ENCODE results near the gene ZNF664.
"Not testable (repeated sequence)": the region's sequence is repeated elsewhere in the genome, so short reads cannot be mapped to it uniquely, and the experiment has no call there.

Gene ZNF664

DNA sequence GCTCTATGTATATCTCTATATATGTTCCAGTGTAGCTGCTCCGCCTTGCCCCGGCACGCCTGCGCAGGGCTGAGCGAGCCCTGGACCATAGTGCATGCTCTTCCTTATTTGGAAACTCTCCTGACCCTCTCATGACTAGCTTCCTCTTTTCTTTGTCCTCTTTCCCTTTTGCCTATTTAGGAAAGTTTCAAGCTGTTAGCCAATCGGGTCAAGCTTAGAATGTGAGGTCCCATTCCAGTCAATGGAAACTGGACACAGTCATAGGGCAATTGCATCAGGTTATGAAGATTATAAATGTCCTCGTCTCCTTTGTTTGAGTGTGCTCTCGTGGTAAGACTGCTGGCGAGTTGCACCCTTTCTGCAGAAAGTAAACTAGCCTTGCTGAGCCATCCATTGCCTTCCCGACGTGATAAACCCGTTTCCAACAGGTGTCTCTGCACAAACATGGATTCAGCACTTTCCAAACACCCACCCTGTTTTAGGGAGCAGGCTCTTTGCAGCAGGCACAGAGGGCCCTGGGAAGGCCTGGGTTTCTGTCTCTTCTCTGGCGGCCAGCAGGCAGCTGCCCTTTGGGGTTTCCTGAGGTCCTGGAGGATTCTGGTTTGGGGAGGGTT lies 31.3 kb upstream of the ZNF664 start:
- DNase-seq, result no peak

DNA sequence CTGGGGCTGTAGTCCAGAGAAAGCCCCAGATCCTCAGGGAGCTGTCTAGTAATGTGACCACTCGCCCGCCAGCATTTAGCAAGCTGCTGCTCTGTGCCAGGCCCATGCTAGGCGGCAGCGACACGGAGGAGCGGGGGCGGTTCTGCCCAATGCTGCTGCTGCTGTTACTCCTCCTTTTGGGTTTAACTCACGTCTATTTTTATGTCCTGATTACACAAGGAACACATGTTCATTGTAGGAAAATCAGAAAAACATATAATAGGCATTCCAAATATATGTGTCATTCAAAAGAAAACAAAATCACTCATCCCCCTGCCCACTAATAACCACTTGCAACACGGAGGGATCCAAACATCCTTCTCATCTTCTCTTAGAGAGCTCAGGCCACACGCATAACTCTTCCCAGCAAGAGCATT lies 30.8 kb upstream of the ZNF664 start:
- no peak for DNase-seq

GRCh38 chr12:123942911-123943648 lies 29.9 kb upstream of the ZNF664 start:
- DNase-seq, result no peak

DNA sequence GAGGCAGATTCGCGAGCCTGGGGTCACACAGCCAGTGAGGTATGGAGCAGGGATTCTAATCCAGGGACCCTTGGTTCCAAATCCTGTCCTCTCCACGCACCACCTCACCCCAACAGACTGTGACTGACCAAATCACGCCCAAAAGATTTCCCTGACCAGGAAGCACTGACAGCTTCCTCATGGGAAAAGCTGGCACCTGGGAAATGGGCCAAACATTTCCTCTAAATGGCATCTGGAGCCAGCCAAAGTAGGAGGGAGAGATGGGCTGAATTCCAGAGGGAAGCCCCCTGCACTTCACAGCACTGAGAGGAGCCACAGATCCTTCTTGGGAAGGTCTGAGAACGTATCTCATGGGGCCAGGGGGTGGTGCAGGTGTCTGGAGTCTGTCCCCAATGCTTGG lies 29.2 kb upstream of the ZNF664 start:
- DNase-seq, result no peak

GRCh38 chr12:123944696-123945095 lies 28.3 kb upstream of the ZNF664 start:
- no peak for DNase-seq

- no peak for DNase-seq
These were observed 27.5 kb upstream of the ZNF664 start for GRCh38 chr12:123945287-123946151.

DNA sequence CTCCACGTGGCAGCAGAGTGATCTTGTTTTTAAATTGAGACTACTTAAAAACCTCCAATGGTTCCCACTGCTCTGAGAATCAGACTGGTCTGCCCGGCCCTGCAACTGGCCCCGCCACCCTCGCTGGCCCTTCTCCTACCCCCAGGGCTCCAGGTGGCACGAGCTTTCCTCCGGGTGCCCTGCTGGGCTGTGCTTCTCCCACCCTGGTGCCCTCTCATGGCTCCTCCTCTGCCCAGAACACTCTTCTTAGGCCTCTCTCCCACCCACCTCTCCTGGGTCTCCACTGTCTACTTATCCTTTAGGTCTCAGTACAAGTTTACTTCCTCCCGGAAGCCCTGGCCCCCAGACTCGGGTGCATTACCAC lies 26.9 kb upstream of the ZNF664 start:
- DNase-seq, result no peak

GRCh38 chr12:123946516-123947505 lies 26.2 kb upstream of the ZNF664 start:
- not testable (repeated sequence) for DNase-seq

- not testable (repeated sequence) for DNase-seq
These were observed 25.5 kb upstream of the ZNF664 start for GRCh38 chr12:123947531-123947930.

DNA sequence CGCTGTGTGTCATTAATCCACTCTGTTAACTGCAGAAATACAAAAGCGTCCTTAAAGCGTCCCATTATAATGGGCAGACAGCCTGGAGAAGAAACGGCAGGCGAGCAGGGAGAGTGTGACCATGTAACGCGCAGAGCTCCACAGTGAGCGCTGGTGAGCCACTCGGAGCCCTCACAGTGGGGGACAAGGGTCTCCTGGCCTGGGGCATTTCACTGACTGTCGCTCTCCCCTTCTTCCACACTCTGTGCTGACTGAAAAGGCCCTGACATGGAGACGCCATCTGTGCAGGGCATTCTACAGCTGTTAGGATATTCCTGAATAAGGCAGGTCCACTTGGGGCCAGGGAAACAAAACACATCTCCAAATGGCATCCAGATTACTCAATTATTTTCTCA lies 24.6 kb upstream of the ZNF664 start:
- no peak for DNase-seq

GRCh38 chr12:123948796-123949769 lies 23.9 kb upstream of the ZNF664 start:
- no peak for DNase-seq

DNA sequence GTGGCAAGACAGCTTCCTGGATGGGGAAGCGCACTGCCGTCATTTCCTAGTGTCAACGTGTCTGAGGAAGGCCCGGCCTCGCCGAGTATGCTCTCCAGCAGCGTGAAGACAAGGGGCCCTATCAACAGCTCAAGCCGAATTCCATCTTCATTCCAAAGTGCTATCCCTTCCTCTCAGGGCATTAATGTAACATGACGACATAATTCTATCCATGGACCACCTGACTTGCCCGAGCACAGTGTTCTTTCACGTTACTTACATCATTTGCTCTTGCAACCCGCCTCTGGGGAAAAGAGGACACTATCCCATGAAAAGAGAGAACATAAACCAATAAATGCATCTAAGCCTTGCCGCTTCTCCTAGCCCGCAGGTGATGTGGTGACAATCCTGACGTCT lies 23.2 kb upstream of the ZNF664 start:
- DNase-seq, result no peak

- DNase-seq, result no peak
These were observed 22.3 kb upstream of the ZNF664 start for GRCh38 chr12:123950476-123951349.

DNA sequence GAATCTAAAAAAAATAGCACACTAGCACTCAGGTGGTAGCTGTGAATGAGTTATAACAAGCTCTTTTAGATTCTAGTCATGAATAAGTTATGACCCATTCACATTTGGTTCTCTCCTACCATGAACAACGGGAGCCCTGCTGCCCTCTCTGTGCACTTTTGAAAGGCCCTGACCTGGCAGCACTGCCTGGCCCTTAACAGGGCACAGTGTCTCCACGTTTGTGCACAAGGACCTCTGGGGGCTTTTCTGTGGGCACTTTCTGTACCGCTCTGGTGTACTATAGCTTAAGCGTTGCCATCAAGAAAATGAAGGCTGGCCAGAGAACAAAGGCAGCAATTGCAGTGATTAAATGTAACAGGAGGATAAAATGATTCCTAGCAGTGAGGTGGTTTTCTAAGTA lies 21.5 kb upstream of the ZNF664 start:
- no peak for DNase-seq

DNA sequence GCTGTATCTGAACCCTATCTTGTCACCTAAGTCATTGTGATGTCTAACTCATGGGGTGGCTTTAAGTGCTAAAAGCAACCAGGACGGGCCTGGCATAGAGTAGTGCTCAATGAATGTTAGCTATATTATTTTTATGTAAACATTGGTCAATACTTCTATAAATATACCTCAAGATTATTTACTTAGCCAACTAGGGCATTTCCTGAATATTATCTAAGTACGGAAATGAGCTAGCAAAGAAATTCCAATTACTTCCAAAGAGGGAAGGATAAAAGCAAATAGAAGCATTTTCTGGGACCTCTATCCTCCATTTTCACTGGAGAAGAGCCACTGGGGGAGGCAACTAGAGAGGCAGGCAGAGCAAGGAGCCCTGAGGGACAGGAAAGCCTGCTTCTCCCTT lies 21.0 kb upstream of the ZNF664 start:
- DNase-seq, result no peak

- DNase-seq, result no peak
These were observed 18.2 kb upstream of the ZNF664 start for GRCh38 chr12:123954647-123955350.

DNA sequence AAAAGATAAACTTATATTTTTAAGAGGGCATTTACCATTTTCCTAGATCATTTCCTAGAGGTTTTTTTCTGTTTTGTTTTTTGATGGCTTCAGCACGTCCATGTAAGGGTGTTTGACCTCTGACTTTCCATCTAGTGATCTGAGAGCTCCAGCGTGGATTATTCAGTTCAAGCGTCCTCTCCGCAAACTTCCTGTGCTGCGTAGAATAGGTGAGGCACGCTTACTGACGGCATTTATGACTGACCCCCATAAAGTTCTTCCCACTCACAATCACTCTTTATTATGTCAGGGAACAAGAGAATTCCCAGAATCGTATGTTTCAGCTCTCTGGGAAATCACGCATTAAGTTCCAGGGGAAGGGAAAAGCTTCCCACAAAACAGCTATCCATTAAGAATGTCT lies 16.8 kb upstream of the ZNF664 start:
- DNase-seq, result no peak

GRCh38 chr12:123957196-123957595 lies 15.8 kb upstream of the ZNF664 start:
- DNase-seq, result no peak

GRCh38 chr12:123958462-123958861 lies 14.6 kb upstream of the ZNF664 start:
- DNase-seq, result no peak

- DNase-seq, result no peak
These were observed 14.1 kb upstream of the ZNF664 start for GRCh38 chr12:123958876-123959275.
